Loucy (cell line): Measurements from ENCODE around the gene PLPP2.

ENCODE experiments used
- H2AFZ ChIP-seq: fragments of 200-600 bp; sonication (generic); 2 replicates; pipeline ENCODE4 v1.6.0; 2016; ENCODE audit warnings: antibody characterized with exemption, mild to moderate bottlenecking, low read length, moderate library complexity
- H3F3A ChIP-seq: fragments of 200-600 bp; 2 replicates; pipeline ENCODE4 v1.6.0; 2016; ENCODE audit warnings: antibody characterized with exemption, low read depth, mild to moderate bottlenecking
- H3K27me3 ChIP-seq: fragments of 200-600 bp; sonication (generic); 2 replicates; pipeline ENCODE4 v1.6.1; 2014; ENCODE audit warnings: low read length, mild to moderate bottlenecking; ENCODE audit not compliant: insufficient read depth, poor library complexity, severe bottlenecking
- H3K36me3 ChIP-seq: fragments of 200-600 bp; sonication (generic); 2 replicates; pipeline ENCODE4 v1.6.1; 2016; ENCODE audit warnings: low read length; ENCODE audit not compliant: insufficient read depth
- H3K4me1 ChIP-seq: fragments of 200-600 bp; sonication (generic); 2 replicates; pipeline ENCODE4 v1.5.1; 2014; ENCODE audit warnings: low read length, mild to moderate bottlenecking; ENCODE audit not compliant: insufficient read depth, poor library complexity, severe bottlenecking
- H3K4me2 ChIP-seq: fragments of 200-600 bp; sonication (generic); 2 replicates; pipeline ENCODE4 v1.6.0; 2014; ENCODE audit warnings: antibody characterized with exemption, low read length, low read depth, mild to moderate bottlenecking; ENCODE audit not compliant: poor library complexity, severe bottlenecking
- H3K4me3 ChIP-seq: fragments of 200-600 bp; sonication (generic); 2 replicates; pipeline ENCODE4 v1.5.1; 2014; ENCODE audit warnings: low read length, mild to moderate bottlenecking, mixed read lengths; ENCODE audit not compliant: poor library complexity, severe bottlenecking
- H3K79me2 ChIP-seq: fragments of 200-600 bp; sonication (generic); 2 replicates; pipeline ENCODE4 v1.6.1; 2014; ENCODE audit warnings: low read length; ENCODE audit not compliant: insufficient read depth
- H3K9ac ChIP-seq: fragments of 200-600 bp; sonication (generic); 2 replicates; pipeline ENCODE4 v1.6.0; 2014; ENCODE audit warnings: mild to moderate bottlenecking, low read depth, low read length, moderate library complexity; ENCODE audit not compliant: poor library complexity, severe bottlenecking
- H3K9me2 ChIP-seq: fragments of 200-600 bp; sonication (generic); replicated peaks from 2 replicates; pipeline ENCODE4 v1.6.1; 2016; ENCODE audit warnings: low read depth, low read length, mixed read lengths
- H3K9me3 ChIP-seq: fragments of 200-600 bp; sonication (generic); 2 replicates; pipeline ENCODE4 v1.6.1; 2014; ENCODE audit warnings: mild to moderate bottlenecking, antibody characterized with exemption, low read length, low read depth; ENCODE audit not compliant: insufficient read depth
- H4K20me1 ChIP-seq: fragments of 200-600 bp; sonication (generic); 2 replicates; pipeline ENCODE4 v1.6.0; 2014; ENCODE audit warnings: antibody characterized with exemption, low read length, mild to moderate bottlenecking; ENCODE audit not compliant: insufficient read depth, poor library complexity, severe bottlenecking
- CTCF ChIP-seq: fragments of 200-600 bp; sonication (generic); conservative IDR thresholded peaks from 2 replicates; pipeline ENCODE4 v1.5.1; 2014; ENCODE audit warnings: mild to moderate bottlenecking, antibody characterized with exemption, low read length
- EZH2phosphoT487 ChIP-seq: fragments of 200-600 bp; IDR thresholded peaks from 2 replicates; pipeline ENCODE4 v1.6.1; 2018; ENCODE audit warnings: antibody characterized with exemption, mild to moderate bottlenecking, moderate library complexity, borderline replicate concordance

Gene PLPP2

GRCh38 chr19:324716-325115 lies 33.5 kb upstream of the PLPP2 start:
- H3K4me2 ChIP-seq, result no peak overlapping the region

GRCh38 chr19:322616-323015 lies 31.4 kb upstream of the PLPP2 start:
- no peaks in the 10 kb centered on the region for H3F3A ChIP-seq
- no peak overlapping the region for H3K9ac ChIP-seq
- H3K4me2 ChIP-seq, result no peak overlapping the region
- no peaks in the 10 kb centered on the region for H3K9me3 ChIP-seq
- TF ChIP-seq EZH2phosphoT487, result no peak
- peaks cover 41% of the 10 kb centered on the region; the same call in 1 of the 2 replicates for H3K36me3 ChIP-seq
- H3K9me2 ChIP-seq, result no peaks in the 10 kb centered on the region
- no peak overlapping the region for H2AFZ ChIP-seq
- no peaks in the 10 kb centered on the region for H3K4me1 ChIP-seq
- no peaks in the 10 kb centered on the region for H3K79me2 ChIP-seq
- H3K27me3 ChIP-seq, result no peaks in the 10 kb centered on the region
- no peak overlapping the region for H3K4me3 ChIP-seq
- H4K20me1 ChIP-seq, result no peaks in the 10 kb centered on the region

More at GRCh38 chr19:324716-325115, 33.5 kb upstream of the PLPP2 start:
- no peaks in the 10 kb centered on the region for H3K79me2 ChIP-seq
- no peaks in the 10 kb centered on the region for H3F3A ChIP-seq
- no peak overlapping the region for H2AFZ ChIP-seq
- TF ChIP-seq EZH2phosphoT487, result no peak
- no peak for TF ChIP-seq CTCF
- no peak overlapping the region for H3K9ac ChIP-seq
- no peak overlapping the region for H3K4me3 ChIP-seq
- H4K20me1 ChIP-seq, result no peaks in the 10 kb centered on the region
- H3K9me2 ChIP-seq, result no peaks in the 10 kb centered on the region
- H3K36me3 ChIP-seq, result peaks cover 62% of the 10 kb centered on the region
- peaks cover 17% of the 10 kb centered on the region; the same call in 1 of the 2 replicates for H3K9me3 ChIP-seq
- H3K27me3 ChIP-seq, result no peaks in the 10 kb centered on the region
- no peaks in the 10 kb centered on the region for H3K4me1 ChIP-seq

DNA sequence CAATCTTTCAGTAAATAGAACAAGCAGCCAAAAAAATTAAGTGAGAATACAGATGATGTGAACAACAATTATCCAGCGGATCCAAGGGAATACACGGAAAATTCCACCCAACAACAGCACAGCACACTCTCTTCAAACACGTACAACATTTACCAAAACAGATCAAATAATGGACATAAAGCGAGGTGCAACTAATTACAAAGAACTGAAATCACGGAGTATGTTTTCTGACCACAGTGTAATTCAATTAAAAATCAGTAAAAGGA lies 27.2 kb upstream of the PLPP2 start:
- Histone ChIP-seq H3F3A (no peaks in the 10 kb centered on the region), H3K4me1 (no peaks in the 10 kb centered on the region), H3K9me2 (no peaks in the 10 kb centered on the region), H3K9me3 (no peaks in the 10 kb centered on the region), H3K4me3 (no peak overlapping the region), H3K27me3 (no peaks in the 10 kb centered on the region), H2AFZ (no peak overlapping the region), H3K9ac (no peak overlapping the region), H4K20me1 (no peaks in the 10 kb centered on the region), H3K4me2 (no peak overlapping the region), H3K36me3 (peaks cover 16% of the 10 kb centered on the region; the same call in 1 of the 2 replicates), H3K79me2 (no peaks in the 10 kb centered on the region)
- TF ChIP-seq EZH2phosphoT487 (no peak), CTCF (no peak)

GRCh38 chr19:317710-318508 lies 26.7 kb upstream of the PLPP2 start:
- H3F3A ChIP-seq, result no peaks in the 10 kb centered on the region
- no peak overlapping the region for H3K4me2 ChIP-seq
- no peaks in the 10 kb centered on the region for H4K20me1 ChIP-seq
- no peak overlapping the region for H3K4me3 ChIP-seq
- no peak overlapping the region for H2AFZ ChIP-seq
- peaks cover 15% of the 10 kb centered on the region; the same call in 1 of the 2 replicates for H3K36me3 ChIP-seq
- H3K9me2 ChIP-seq, result no peaks in the 10 kb centered on the region
- H3K9ac ChIP-seq, result no peak overlapping the region
- H3K9me3 ChIP-seq, result no peaks in the 10 kb centered on the region
- no peaks in the 10 kb centered on the region for H3K27me3 ChIP-seq
- no peaks in the 10 kb centered on the region for H3K4me1 ChIP-seq
- TF ChIP-seq EZH2phosphoT487 (no peak), CTCF (no peak)
- no peaks in the 10 kb centered on the region for H3K79me2 ChIP-seq
